ENCODE results near the gene AP1G2. TPM values are rescaled to one million over a fixed set of nuclear protein-coding genes. Genes with fewer than 3 reads are reported as not detected.

AP1G2 gene
- total RNA-seq, 1 donor from 2014 or later: 65.4 TPM

GRCh38 chr14:23555882-23556699 lies 11.5 kb downstream of the AP1G2 start, which contains the start of gene THTPA:
Gene THTPA, plus strand, starts transcription at chr14:23556271. Its CDS starts 487 bp downstream, at chr14:23556758.
- H3K27ac ChIP-seq: no peak within 1 kb of the TSS
- H3F3A ChIP-seq (ENCODE audit: low read depth): peaks cover 43% of the 10 kb centered on the region
- TF ChIP-seq EZH2phosphoT487 (IDR thresholded peaks at IDR 0.05): no peak
- no peak for TF ChIP-seq CTCF (IDR thresholded peaks at IDR 0.05)
- no peak for TF ChIP-seq EZH2 (IDR thresholded peaks at IDR 0.05)
- no peaks in the 10 kb centered on the region for H4K20me1 ChIP-seq (ENCODE audit: low read depth)
- no peaks in the 10 kb centered on the region for H3K36me3 ChIP-seq
- peak within 1 kb of the TSS; percentile 94 for H2AFZ ChIP-seq (replicated peaks)
- peaks cover 15% of the 10 kb centered on the region for H3K79me2 ChIP-seq (ENCODE audit: low read depth)
- H3K27me3 ChIP-seq: no peaks in the 10 kb centered on the region
- H3K4me1 ChIP-seq: peaks cover 16% of the 10 kb centered on the region
- peak within 1 kb of the TSS; percentile 88 for H3K4me3 ChIP-seq
- H3K9me3 Mint-ChIP-seq: no peaks in the 10 kb centered on the region
- H3K4me1 Mint-ChIP-seq: peaks cover 28% of the 10 kb centered on the region
- peaks cover 3% of the 10 kb centered on the region for H3K36me3 Mint-ChIP-seq
- peak within 1 kb of the TSS; percentile 46 for H3K9ac ChIP-seq
- peak within 1 kb of the TSS; percentile 93 for H3K4me3 Mint-ChIP-seq
- no peaks in the 10 kb centered on the region for H3K9me3 ChIP-seq (ENCODE audit: low read depth)
- no peaks in the 10 kb centered on the region for H3K27me3 Mint-ChIP-seq (ENCODE audit: insufficient read depth, low read depth)
- H3K27ac Mint-ChIP-seq: peak within 1 kb of the TSS; percentile 79
- peak within 1 kb of the TSS; percentile 84 for H3K4me2 ChIP-seq
- peak; percentile 98 for DNase-seq (ENCODE audit: low spot score)

GRCh38 chr14:23555533-23555881 lies 12.1 kb downstream of the AP1G2 start:
- H3K9me3 Mint-ChIP-seq: no peaks in the 10 kb centered on the region
- H3K9ac ChIP-seq: no peak overlapping the region
- H2AFZ ChIP-seq (replicated peaks): peak overlapping the region; percentile 94
- peaks cover 28% of the 10 kb centered on the region for H3K4me1 Mint-ChIP-seq
- no peaks in the 10 kb centered on the region for H4K20me1 ChIP-seq (ENCODE audit: low read depth)
- peaks cover 18% of the 10 kb centered on the region for H3K79me2 ChIP-seq (ENCODE audit: low read depth)
- peaks cover 3% of the 10 kb centered on the region for H3K36me3 Mint-ChIP-seq
- DNase-seq (ENCODE audit: low spot score): no peak
- peak overlapping the region; percentile 84 for H3K4me2 ChIP-seq
- no peaks in the 10 kb centered on the region for H3K9me3 ChIP-seq (ENCODE audit: low read depth)
- H3K27ac ChIP-seq: no peak overlapping the region
- TF ChIP-seq CTCF (IDR thresholded peaks at IDR 0.05) (no peak), EZH2 (IDR thresholded peaks at IDR 0.05) (no peak), EZH2phosphoT487 (IDR thresholded peaks at IDR 0.05) (no peak)
- H3K27me3 ChIP-seq: no peaks in the 10 kb centered on the region
- H3K4me3 Mint-ChIP-seq: peak overlapping the region; percentile 93
- H3K27ac Mint-ChIP-seq: peak overlapping the region; percentile 79
- H3K27me3 Mint-ChIP-seq (ENCODE audit: insufficient read depth, low read depth): peaks cover 2% of the 10 kb centered on the region
- no peaks in the 10 kb centered on the region for H3K36me3 ChIP-seq
- peak overlapping the region; percentile 88 for H3K4me3 ChIP-seq
- H3F3A ChIP-seq (ENCODE audit: low read depth): peaks cover 45% of the 10 kb centered on the region
- peaks cover 16% of the 10 kb centered on the region for H3K4me1 ChIP-seq

DNA sequence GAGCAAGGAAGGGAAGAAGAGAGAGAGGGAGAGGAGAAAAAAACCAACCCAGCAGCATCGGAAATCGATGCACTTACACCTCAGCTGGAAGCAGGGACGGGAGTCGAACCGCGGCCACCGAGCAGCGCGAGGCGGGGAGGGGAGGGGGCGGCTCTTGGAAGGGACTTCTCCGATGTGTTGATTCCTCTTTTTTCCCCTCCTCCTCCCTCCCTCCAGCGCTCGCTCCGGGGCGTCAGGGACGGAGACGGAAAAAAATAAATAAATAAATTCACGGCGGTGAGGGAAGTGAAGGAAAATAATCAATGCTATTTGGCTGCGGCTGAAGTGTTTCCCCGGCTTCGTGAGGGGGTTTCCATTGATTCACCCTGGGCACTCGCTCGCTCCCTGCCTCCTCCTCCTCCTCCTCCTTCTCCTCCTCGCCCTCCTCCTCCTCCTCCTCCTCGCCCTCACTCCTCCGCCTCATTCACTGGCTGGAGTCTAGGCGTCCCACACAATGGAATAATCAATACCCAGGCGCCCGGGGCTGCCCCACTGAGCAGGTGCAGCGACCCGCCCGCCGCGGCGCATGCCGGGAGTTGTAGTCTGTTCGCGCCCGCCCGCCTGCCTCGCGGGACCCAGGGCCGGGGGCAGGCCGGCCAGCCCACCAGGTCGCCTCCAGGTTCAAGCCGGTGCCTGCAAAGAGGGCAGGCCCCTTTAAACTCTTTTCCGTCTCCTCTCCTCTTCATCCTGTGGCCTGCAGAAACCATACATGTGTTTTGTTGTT lies 16.1 kb downstream of the AP1G2 start, which contains the start of gene ZFHX2:
ZFHX2 (minus strand) TSS at position 500 of the 763 bp plus-strand sequence. CDS start 16,440 bp downstream, outside the sequence.
- Histone ChIP-seq H3F3A (ENCODE audit: low read depth) (peaks cover 39% of the 10 kb centered on the region), H3K4me2 (peak within 1 kb of the TSS; percentile 81), H3K4me3 (peak within 1 kb of the TSS; percentile 80), H3K4me1 (peaks cover 35% of the 10 kb centered on the region), H4K20me1 (ENCODE audit: low read depth) (peaks cover 15% of the 10 kb centered on the region), H3K9me3 (ENCODE audit: low read depth) (no peaks in the 10 kb centered on the region), H3K79me2 (ENCODE audit: low read depth) (peaks cover 27% of the 10 kb centered on the region), H3K27me3 (no peaks in the 10 kb centered on the region), H3K9ac (peak within 1 kb of the TSS; percentile 18), H3K27ac (peak within 1 kb of the TSS; percentile 23), H2AFZ (replicated peaks) (peak within 1 kb of the TSS; percentile 90), H3K36me3 (no peaks in the 10 kb centered on the region)
- TF ChIP-seq CTCF (IDR thresholded peaks at IDR 0.05) (no peak), EZH2phosphoT487 (IDR thresholded peaks at IDR 0.05) (no peak), EZH2 (IDR thresholded peaks at IDR 0.05) (no peak)
- peak; percentile 96 for DNase-seq (ENCODE audit: low spot score)
- Mint-ChIP-seq H3K27me3 (ENCODE audit: insufficient read depth, low read depth) (peaks cover 2% of the 10 kb centered on the region), H3K9me3 (no peaks in the 10 kb centered on the region), H3K27ac (peak within 1 kb of the TSS; percentile 47), H3K36me3 (no peaks in the 10 kb centered on the region), H3K4me1 (peaks cover 12% of the 10 kb centered on the region), H3K4me3 (no peak within 1 kb of the TSS)
